Measurements from ENCODE around the gene UBXN7. TPM values are rescaled to one million over a fixed set of nuclear protein-coding genes. Genes with fewer than 3 reads are reported as not detected.
"Not testable (repeated sequence)": the region's sequence is repeated elsewhere in the genome, so short reads cannot be mapped to it uniquely, and the experiment has no call there.

UBXN7 gene
- total RNA-seq, 3 donors from 2014 or later (not counting 1 experiment from before 2014, with no cell fraction given), result 82.0 to 97.2 (median 82.4) TPM

DNA sequence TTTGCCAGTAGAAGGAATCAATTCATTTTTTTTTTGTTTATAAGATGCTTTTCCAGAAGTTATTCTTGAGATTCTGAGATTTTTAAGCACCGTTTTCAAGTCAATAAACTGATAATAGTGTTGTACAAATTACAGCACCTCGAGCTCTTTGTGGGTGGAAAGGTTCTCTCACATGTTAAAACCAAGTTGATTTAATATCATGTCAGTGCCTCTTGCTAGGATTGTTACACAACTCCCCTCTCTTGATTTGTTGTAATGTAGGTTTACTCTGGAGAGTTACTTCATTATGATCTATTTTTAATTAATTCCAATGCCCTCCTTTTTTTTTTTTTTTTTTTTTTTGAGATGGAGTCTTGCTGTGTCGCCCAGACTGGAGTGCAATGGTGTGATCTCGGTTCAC, 25.8 kb upstream of the UBXN7 start:
- ATAC-seq (peak in 2 of 3 donors; percentile 41 to 61), DNase-seq (no peak)
- no CpG with 5 or more reads among the region's 4 CpGs for WGBS (ENCODE audit: insufficient coverage)
- H3K9me3 Mint-ChIP-seq, result no peaks in the 10 kb centered on the region
- H3K36me3 Mint-ChIP-seq, result no peaks in the 10 kb centered on the region
- no peaks in the 10 kb centered on the region for H3K9me3 ChIP-seq (ENCODE audit: control insufficient read depth, insufficient read depth, low read length)
- H3K27me3 ChIP-seq (ENCODE audit: control insufficient read depth, insufficient read depth, low read length), result no peaks in the 10 kb centered on the region
- intact Hi-C loops (cut with micrococcal nuclease), result no loop called here
- peaks cover 8% of the 10 kb centered on the region for H3K4me1 ChIP-seq (ENCODE audit: control insufficient read depth, insufficient read depth, low read length)
- H3K27me3 Mint-ChIP-seq (ENCODE audit: low read depth in 2 of 2), result no peaks in the 10 kb centered on the region
- TF ChIP-seq, protein P1, sequence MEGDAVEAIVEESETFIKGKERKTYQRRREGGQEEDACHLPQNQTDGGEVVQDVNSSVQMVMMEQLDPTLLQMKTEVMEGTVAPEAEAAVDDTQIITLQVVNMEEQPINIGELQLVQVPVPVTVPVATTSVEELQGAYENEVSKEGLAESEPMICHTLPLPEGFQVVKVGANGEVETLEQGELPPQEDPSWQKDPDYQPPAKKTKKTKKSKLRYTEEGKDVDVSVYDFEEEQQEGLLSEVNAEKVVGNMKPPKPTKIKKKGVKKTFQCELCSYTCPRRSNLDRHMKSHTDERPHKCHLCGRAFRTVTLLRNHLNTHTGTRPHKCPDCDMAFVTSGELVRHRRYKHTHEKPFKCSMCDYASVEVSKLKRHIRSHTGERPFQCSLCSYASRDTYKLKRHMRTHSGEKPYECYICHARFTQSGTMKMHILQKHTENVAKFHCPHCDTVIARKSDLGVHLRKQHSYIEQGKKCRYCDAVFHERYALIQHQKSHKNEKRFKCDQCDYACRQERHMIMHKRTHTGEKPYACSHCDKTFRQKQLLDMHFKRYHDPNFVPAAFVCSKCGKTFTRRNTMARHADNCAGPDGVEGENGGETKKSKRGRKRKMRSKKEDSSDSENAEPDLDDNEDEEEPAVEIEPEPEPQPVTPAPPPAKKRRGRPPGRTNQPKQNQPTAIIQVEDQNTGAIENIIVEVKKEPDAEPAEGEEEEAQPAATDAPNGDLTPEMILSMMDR (IDR thresholded peaks at IDR 0.05), result no peak
- no peak overlapping the region for H3K4me3 ChIP-seq (ENCODE audit: low read length)
- H3K4me3 Mint-ChIP-seq, result no peak overlapping the region
- peak overlapping the region; percentile 64 to 81 for H3K27ac Mint-ChIP-seq
- H3K4me1 Mint-ChIP-seq, result peaks cover 7 to 15% of the 10 kb centered on the region in 2 donors
- no peaks in the 10 kb centered on the region for H3K36me3 ChIP-seq (ENCODE audit: control insufficient read depth, insufficient read depth, low read length)
- no peak overlapping the region for H3K27ac ChIP-seq (ENCODE audit: low read length)

DNA sequence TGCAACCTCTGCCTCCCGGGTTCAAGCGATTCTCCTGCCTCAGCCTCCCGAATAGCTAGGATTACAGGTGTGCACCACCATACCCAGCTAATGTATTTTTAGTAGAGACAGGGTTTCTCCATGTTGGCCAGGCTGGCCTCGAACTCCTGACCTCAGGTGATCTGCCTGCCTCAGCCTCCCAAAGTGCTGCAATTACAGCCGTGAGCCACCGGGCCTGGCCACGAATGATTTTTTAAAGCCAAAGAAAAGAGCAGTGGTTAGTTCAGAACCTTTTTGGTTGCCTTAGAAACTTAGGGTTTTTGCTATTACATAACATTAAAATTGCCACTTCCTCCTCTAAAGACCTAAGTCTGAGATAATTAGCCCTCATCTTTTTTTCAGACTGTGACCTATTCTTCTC, 25.2 kb upstream of the UBXN7 start:
- ATAC-seq, result peak; percentile 53 to 86 (median 75)
- DNase-seq, result peak in 1 of 2 donors; percentile 38
- H3K27ac ChIP-seq (ENCODE audit: low read length); intact Hi-C loops (cut with micrococcal nuclease); H3K36me3 Mint-ChIP-seq; H3K9me3 ChIP-seq (ENCODE audit: control insufficient read depth, insufficient read depth, low read length); H3K27me3 Mint-ChIP-seq (ENCODE audit: low read depth in 2 of 2); H3K4me3 Mint-ChIP-seq; H3K4me3 ChIP-seq (ENCODE audit: low read length); H3K4me1 ChIP-seq (ENCODE audit: control insufficient read depth, insufficient read depth, low read length); H3K36me3 ChIP-seq (ENCODE audit: control insufficient read depth, insufficient read depth, low read length); H3K4me1 Mint-ChIP-seq; H3K9me3 Mint-ChIP-seq; H3K27me3 ChIP-seq (ENCODE audit: control insufficient read depth, insufficient read depth, low read length): not testable (repeated sequence)
- 26% methylated on average over 4 of the region's 7 CpGs for WGBS (ENCODE audit: insufficient coverage)
- H3K27ac Mint-ChIP-seq, result peak overlapping the region; percentile 64 to 81

GRCh38 chr3:196454935-196455334, 22.7 kb upstream of the UBXN7 start:
- ATAC-seq, result no peak
- no peaks in the 10 kb centered on the region for H3K36me3 Mint-ChIP-seq
- no peaks in the 10 kb centered on the region for H3K27me3 Mint-ChIP-seq (ENCODE audit: low read depth in 2 of 2)

DNA sequence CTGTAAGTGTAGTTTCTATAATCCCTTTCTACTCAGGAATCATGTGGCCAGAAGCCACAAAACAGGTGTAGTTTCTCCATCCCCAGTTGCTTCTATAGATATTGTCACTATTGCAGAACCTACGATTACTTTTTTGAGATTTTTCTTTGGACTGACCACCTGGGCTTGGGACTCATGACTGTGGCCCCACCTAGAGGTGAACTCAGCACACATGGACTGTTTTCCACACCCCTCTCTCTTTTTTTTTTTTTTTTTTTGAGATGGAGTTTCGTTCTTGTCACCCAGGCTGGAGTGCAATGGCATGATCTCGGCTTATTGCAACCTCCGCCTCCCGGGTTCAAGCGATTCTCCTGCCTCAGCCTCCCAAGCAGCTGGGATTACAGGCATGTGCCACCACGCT, 13.2 kb upstream of the UBXN7 start:
- H3K36me3 Mint-ChIP-seq; intact Hi-C loops (cut with micrococcal nuclease); ATAC-seq; H3K36me3 ChIP-seq (ENCODE audit: control insufficient read depth, insufficient read depth, low read length); DNase-seq; H3K4me1 ChIP-seq (ENCODE audit: control insufficient read depth, insufficient read depth, low read length); H3K27me3 ChIP-seq (ENCODE audit: control insufficient read depth, insufficient read depth, low read length); H3K27ac ChIP-seq (ENCODE audit: low read length); H3K27me3 Mint-ChIP-seq (ENCODE audit: low read depth in 2 of 2); H3K4me3 ChIP-seq (ENCODE audit: low read length); H3K4me3 Mint-ChIP-seq; H3K9me3 ChIP-seq (ENCODE audit: control insufficient read depth, insufficient read depth, low read length); H3K9me3 Mint-ChIP-seq; H3K4me1 Mint-ChIP-seq; H3K27ac Mint-ChIP-seq: not testable (repeated sequence)
- 94% methylated on average over 7 of the region's 7 CpGs for WGBS (ENCODE audit: insufficient coverage)

More at GRCh38 chr3:196454935-196455334, 22.7 kb upstream of the UBXN7 start:
- no peaks in the 10 kb centered on the region for H3K9me3 Mint-ChIP-seq
- H3K4me3 Mint-ChIP-seq, result no peak overlapping the region
- H3K4me1 ChIP-seq (ENCODE audit: control insufficient read depth, insufficient read depth, low read length), result peaks cover 8% of the 10 kb centered on the region
- intact Hi-C loops (cut with micrococcal nuclease), result no loop called here
- no peak overlapping the region for H3K27ac ChIP-seq (ENCODE audit: low read length)
- no peaks in the 10 kb centered on the region for H3K27me3 ChIP-seq (ENCODE audit: control insufficient read depth, insufficient read depth, low read length)
- 92% methylated on average over 6 of the region's 6 CpGs for WGBS (ENCODE audit: insufficient coverage)
- H3K9me3 ChIP-seq (ENCODE audit: control insufficient read depth, insufficient read depth, low read length), result no peaks in the 10 kb centered on the region
- TF ChIP-seq, protein P1 (IDR thresholded peaks at IDR 0.05), result no peak
- DNase-seq, result no peak
- no peak overlapping the region for H3K27ac Mint-ChIP-seq
- peaks cover 5 to 7% of the 10 kb centered on the region in 2 donors for H3K4me1 Mint-ChIP-seq
- no peak overlapping the region for H3K4me3 ChIP-seq (ENCODE audit: low read length)
- H3K36me3 ChIP-seq (ENCODE audit: control insufficient read depth, insufficient read depth, low read length), result no peaks in the 10 kb centered on the region
